Osteocyte (in vitro differentiated cells): ENCODE data around the gene LEP. TPM values are rescaled to one million over a fixed set of nuclear protein-coding genes. Genes with fewer than 3 reads are reported as not detected.

Experiments used
- DNase-seq: peaks from one replicate; pipeline ENCODE4 v3.0.0; 2021; ENCODE audit warnings: mixed read lengths; ENCODE audit not compliant: unreplicated experiment; ENCODE audit errors: extremely low spot score
- H3K27ac Mint-ChIP-seq: one replicate; pipeline ENCODE4 v1.8.0; 2021; ENCODE audit warnings: mild to moderate bottlenecking, mixed read lengths; ENCODE audit not compliant: unreplicated experiment
- H3K27me3 Mint-ChIP-seq: one replicate; pipeline ENCODE4 v1.8.0; 2021; ENCODE audit warnings: mixed read lengths; ENCODE audit not compliant: unreplicated experiment
- H3K36me3 Mint-ChIP-seq: one replicate; pipeline ENCODE4 v1.8.0; 2021; ENCODE audit warnings: mixed read lengths; ENCODE audit not compliant: unreplicated experiment
- H3K4me1 Mint-ChIP-seq: one replicate; pipeline ENCODE4 v1.8.0; 2021; ENCODE audit warnings: mixed read lengths; ENCODE audit not compliant: unreplicated experiment
- H3K4me3 Mint-ChIP-seq: one replicate; pipeline ENCODE4 v1.8.0; 2021; ENCODE audit warnings: mild to moderate bottlenecking, moderate library complexity, mixed read lengths; ENCODE audit not compliant: unreplicated experiment
- H3K9me3 Mint-ChIP-seq: one replicate; pipeline ENCODE4 v1.8.0; 2021; ENCODE audit warnings: mixed read lengths; ENCODE audit not compliant: unreplicated experiment
- total RNA-seq: library from RNA; stranded (reverse); gene quantifications from 2 replicates; pipeline ENCODE4 v1.2.1, GENCODE V29; 2021
- TF ChIP-seq, protein P1 (sequence below): fragments of 200-600 bp; sonication (generic); IDR thresholded peaks from 2 replicates; pipeline ENCODE4 v1.5.0; 2021; ENCODE audit warnings: antibody characterized with exemption, mild to moderate bottlenecking, moderate library complexity

The LEP gene
- total RNA-seq, 1 donor from 2014 or later: not detected

DNA sequence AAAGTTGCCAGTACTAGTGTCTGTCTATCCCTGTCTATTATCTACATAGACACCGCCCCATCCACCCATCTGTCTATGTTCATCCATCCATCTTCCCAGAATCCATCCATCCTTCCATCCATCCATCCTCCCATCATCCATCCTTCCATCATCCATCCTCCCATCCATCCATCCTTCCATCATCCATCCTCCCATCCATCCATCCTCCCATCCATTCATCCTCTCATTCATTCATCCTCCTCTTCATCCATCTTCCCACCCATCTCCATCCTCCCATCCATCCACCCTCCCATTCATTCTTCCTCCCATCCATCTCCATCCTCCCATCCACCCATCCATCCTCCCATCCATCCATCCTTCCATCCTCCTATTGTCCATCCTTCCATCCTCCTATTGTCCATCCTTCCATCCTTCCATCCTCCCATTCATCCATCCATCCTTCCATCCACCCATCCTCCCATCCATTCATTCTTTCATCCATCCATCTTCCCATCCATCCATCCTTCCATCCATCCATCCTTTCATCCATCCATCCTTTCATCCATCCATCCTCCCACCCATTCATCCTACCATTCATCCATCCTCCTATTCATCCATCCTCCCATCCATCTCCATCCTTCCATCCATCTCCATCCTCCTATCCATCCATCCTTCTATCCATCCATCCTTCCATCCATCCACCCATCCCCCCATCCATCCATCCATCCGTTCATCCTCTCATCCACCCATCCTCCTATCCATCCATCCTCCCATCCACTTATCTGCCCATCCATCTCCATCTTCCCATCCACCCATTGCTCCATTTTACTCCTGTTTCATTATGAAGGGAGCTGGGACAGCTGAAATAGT lies 14.7 kb upstream of the LEP start:
- no peaks in the 10 kb centered on the region for H3K9me3 Mint-ChIP-seq
- no peak overlapping the region for H3K4me3 Mint-ChIP-seq
- peaks cover 14% of the 10 kb centered on the region for H3K4me1 Mint-ChIP-seq
- H3K27ac Mint-ChIP-seq: no peak overlapping the region
- no peaks in the 10 kb centered on the region for H3K36me3 Mint-ChIP-seq
- TF ChIP-seq, protein P1, sequence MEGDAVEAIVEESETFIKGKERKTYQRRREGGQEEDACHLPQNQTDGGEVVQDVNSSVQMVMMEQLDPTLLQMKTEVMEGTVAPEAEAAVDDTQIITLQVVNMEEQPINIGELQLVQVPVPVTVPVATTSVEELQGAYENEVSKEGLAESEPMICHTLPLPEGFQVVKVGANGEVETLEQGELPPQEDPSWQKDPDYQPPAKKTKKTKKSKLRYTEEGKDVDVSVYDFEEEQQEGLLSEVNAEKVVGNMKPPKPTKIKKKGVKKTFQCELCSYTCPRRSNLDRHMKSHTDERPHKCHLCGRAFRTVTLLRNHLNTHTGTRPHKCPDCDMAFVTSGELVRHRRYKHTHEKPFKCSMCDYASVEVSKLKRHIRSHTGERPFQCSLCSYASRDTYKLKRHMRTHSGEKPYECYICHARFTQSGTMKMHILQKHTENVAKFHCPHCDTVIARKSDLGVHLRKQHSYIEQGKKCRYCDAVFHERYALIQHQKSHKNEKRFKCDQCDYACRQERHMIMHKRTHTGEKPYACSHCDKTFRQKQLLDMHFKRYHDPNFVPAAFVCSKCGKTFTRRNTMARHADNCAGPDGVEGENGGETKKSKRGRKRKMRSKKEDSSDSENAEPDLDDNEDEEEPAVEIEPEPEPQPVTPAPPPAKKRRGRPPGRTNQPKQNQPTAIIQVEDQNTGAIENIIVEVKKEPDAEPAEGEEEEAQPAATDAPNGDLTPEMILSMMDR: no peak
- peaks cover 58% of the 10 kb centered on the region for H3K27me3 Mint-ChIP-seq
- DNase-seq: no peak

DNA sequence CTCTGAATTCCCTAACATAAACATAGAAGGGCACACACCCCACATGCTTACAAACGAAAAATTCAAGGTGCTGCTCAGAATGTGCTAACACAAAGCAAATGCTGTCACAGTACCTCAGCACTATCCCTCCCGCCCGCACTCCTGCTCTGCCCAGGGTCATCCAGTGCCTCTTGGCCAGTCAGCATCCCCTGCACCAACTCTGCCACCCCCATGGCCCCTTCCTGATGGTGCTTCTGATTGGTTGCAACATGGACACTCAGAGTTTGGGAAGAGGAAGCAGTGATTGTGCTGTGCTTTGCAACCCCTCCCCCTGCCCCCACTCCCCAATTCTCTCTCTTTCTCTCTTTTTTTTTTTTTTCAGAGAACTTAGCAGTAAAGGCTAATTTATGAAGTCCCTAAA lies 13.8 kb upstream of the LEP start:
- no peak for DNase-seq
- TF ChIP-seq, protein P1: no peak
- no peak overlapping the region for H3K4me3 Mint-ChIP-seq
- H3K27ac Mint-ChIP-seq: no peak overlapping the region
- no peaks in the 10 kb centered on the region for H3K36me3 Mint-ChIP-seq
- H3K27me3 Mint-ChIP-seq: peaks cover 49% of the 10 kb centered on the region
- peaks cover 14% of the 10 kb centered on the region for H3K4me1 Mint-ChIP-seq
- no peaks in the 10 kb centered on the region for H3K9me3 Mint-ChIP-seq

DNA sequence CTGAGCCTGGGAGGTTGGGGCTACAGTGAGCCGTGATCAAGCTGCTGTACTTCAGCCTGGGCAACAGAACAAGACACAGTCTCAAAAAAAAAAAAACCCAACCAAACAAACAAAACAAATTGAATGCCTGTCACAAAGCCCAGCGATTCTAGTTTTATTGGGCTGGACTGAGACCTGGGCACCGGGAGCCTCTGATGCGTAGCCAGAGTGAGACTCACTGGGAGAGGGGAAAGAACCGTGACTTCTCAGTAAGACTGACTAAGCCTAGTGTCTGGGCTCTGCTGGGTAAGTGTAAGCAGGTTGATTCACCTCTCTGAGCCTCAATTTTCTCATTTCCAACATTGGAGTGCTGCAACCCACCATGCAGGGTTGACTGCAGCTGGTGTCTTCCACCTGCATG lies 10.1 kb upstream of the LEP start:
- H3K4me3 Mint-ChIP-seq: no peak overlapping the region
- peaks cover 14% of the 10 kb centered on the region for H3K4me1 Mint-ChIP-seq
- H3K36me3 Mint-ChIP-seq: no peaks in the 10 kb centered on the region
- H3K9me3 Mint-ChIP-seq: no peaks in the 10 kb centered on the region
- TF ChIP-seq, protein P1: no peak
- H3K27me3 Mint-ChIP-seq: peaks cover 50% of the 10 kb centered on the region
- H3K27ac Mint-ChIP-seq: no peak overlapping the region
- no peak for DNase-seq

DNA sequence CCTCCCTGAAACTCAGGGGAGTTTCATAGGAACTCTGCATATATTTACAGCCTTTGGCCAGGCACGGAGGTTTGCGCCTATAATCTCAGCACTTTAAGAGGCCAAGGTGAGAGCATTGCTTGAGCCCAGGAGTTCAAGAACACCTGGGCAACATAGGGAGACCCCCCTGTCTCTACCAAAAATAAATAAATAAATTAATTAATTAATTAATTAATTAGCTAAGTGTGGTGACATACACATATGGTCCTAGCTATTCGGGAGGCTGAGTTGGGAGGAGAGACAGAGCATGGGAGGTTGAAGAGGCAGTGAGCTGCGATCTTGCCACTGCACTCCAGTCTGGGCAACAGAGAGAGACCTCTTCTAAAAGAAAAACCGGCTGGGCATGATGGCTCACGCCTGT lies 9.4 kb upstream of the LEP start:
- TF ChIP-seq, protein P1: no peak
- Mint-ChIP-seq H3K4me1 (peaks cover 14% of the 10 kb centered on the region), H3K27me3 (peaks cover 49% of the 10 kb centered on the region), H3K36me3 (no peaks in the 10 kb centered on the region), H3K27ac (no peak overlapping the region), H3K9me3 (no peaks in the 10 kb centered on the region), H3K4me3 (no peak overlapping the region)
- DNase-seq: no peak

DNA sequence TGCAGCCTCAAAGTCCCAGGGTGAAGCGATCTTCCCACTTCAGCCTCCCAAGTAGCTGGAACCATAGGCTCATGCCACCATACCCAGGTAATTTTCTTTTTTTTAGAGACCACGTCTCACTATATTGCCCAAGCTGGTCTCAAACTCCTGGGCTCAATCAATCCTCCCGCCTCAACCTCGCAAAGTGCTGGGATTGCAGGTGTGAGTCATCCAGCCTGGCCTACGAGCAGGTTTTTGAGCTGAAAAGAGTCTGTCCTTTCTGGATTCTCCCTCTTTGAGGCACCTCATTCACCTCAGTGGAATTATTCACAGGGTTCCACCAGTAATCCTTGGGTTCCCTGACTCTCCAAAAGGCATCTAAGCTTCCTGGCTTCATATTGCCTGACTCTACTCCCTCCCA lies 7.6 kb upstream of the LEP start:
- H3K9me3 Mint-ChIP-seq: peaks cover 6% of the 10 kb centered on the region
- peaks cover 45% of the 10 kb centered on the region for H3K27me3 Mint-ChIP-seq
- DNase-seq: no peak
- H3K36me3 Mint-ChIP-seq: no peaks in the 10 kb centered on the region
- no peak overlapping the region for H3K27ac Mint-ChIP-seq
- TF ChIP-seq, protein P1: no peak
- H3K4me3 Mint-ChIP-seq: no peak overlapping the region
- peaks cover 14% of the 10 kb centered on the region for H3K4me1 Mint-ChIP-seq
